ENCODE results near the gene REG1B.

The REG1B gene

DNA sequence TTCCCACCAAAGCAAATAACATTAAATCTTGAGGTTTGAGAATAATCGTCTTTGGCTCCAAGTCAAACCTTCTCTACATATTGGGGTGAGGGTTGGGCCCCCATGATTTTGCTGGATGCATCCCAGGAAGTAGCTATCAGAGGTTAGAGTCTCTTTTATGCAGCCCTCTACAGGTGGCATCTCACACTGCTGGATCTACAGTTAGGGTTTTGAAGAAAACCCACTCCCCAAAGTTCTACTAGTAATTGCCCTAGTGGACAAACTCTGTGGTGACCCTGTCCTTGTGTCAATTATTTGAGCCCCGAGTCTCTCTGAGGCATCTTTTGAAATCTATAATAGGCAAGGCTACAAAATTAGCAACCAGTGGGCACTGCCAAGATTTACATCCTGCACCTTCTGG lies 17.5 kb upstream of the REG1B start:
- DNase-seq (ENCODE audit: low read depth): no peak
- H3K4me3 ChIP-seq (ENCODE audit: control insufficient read depth, low read depth, low read length): no peak overlapping the region
- TF ChIP-seq, protein P1, sequence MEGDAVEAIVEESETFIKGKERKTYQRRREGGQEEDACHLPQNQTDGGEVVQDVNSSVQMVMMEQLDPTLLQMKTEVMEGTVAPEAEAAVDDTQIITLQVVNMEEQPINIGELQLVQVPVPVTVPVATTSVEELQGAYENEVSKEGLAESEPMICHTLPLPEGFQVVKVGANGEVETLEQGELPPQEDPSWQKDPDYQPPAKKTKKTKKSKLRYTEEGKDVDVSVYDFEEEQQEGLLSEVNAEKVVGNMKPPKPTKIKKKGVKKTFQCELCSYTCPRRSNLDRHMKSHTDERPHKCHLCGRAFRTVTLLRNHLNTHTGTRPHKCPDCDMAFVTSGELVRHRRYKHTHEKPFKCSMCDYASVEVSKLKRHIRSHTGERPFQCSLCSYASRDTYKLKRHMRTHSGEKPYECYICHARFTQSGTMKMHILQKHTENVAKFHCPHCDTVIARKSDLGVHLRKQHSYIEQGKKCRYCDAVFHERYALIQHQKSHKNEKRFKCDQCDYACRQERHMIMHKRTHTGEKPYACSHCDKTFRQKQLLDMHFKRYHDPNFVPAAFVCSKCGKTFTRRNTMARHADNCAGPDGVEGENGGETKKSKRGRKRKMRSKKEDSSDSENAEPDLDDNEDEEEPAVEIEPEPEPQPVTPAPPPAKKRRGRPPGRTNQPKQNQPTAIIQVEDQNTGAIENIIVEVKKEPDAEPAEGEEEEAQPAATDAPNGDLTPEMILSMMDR (conservative IDR thresholded peaks at IDR 0.05; ENCODE audit: control insufficient read depth, insufficient read depth, low read depth, low read length): no peak

DNA sequence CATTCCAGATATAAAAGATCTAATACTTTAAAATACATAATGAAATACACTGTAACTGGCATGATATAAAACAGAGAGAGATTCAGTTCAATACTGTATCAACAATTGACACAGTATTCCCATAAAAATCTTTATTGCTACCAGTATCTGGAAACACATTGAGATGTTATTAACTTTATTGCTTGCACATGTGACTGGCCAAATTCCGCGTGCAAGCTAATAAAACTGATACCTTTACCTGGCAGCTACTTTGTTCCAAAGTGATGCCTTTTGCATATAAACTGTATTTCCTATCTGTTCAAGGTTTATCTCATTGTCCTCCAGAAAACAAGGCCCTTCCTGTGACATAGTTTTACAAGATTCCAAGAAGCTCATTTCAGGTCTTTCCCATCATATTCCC lies 15.4 kb upstream of the REG1B start:
- no peak for DNase-seq (ENCODE audit: low read depth)
- TF ChIP-seq, protein P1 (conservative IDR thresholded peaks at IDR 0.05; ENCODE audit: control insufficient read depth, insufficient read depth, low read depth, low read length): no peak
- no peak overlapping the region for H3K4me3 ChIP-seq (ENCODE audit: control insufficient read depth, low read depth, low read length)

DNA sequence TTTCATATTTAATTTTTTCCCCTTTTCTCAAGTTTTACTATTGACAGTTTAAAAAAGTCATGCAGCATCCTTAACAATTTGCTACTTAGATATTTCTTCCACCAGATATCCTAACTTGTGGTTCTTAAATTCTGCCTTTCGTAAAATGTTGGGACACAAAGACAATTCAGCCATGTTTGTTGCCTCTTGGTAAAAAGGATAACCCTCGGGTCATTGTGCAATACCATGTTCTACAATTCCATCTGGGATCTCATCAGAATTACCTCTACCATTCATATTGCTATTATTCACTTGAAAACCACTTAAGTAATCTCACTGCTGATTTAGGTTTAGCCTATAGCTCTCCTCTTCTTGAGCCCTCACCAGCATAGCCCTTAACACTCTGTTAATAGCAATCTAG lies 13.2 kb upstream of the REG1B start:
- DNase-seq (ENCODE audit: low read depth): no peak
- TF ChIP-seq, protein P1 (conservative IDR thresholded peaks at IDR 0.05; ENCODE audit: control insufficient read depth, insufficient read depth, low read depth, low read length): no peak
- H3K4me3 ChIP-seq (ENCODE audit: control insufficient read depth, low read depth, low read length): no peak overlapping the region

DNA sequence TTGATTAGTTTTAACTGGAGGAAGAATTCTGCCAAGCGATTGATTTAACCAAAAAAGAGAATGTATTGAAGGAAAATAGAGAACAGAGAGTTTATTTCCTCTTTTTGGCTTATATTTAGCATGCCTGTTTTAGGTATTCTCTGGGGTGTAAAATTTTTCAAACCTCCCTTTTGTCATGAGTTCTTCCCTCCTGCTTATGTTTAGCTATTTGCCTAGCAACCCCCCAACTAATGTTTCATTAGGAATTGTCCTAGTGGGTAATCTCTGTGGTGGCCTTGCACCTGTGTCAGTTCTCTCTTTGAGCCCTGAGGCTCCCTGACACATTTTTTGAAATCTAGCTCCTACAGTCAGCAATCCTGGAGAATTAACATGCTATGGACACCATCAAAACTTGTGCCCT lies 12.5 kb upstream of the REG1B start:
- no peak for DNase-seq (ENCODE audit: low read depth)
- no peak overlapping the region for H3K4me3 ChIP-seq (ENCODE audit: control insufficient read depth, low read depth, low read length)
- TF ChIP-seq, protein P1 (conservative IDR thresholded peaks at IDR 0.05; ENCODE audit: control insufficient read depth, insufficient read depth, low read depth, low read length): no peak

DNA sequence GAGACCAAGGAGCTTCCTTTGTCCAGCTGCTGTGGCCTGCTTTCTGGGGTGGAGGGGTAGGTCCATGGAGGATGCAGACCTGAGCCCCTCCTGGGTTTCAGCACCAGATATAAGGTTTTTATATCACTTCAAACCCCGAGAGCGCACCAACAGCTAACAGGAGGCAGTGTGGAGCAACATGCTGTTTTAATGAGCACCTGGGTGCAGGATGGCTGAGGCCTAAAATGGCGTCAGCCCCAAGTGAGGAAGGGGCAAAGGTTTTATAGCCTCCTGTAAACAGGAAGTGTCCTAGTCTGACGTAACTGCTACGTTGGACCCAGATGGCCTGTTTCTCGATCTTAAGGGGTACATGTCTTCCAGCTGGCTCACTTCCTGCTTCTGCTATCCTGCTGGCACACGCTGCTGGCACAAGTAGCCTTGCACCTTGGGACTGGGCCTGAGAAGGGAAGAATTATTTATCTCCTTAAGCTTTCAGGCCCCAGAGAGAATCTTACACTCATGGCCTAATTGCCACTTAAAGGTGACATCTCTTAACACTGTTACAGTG lies 11.4 kb upstream of the REG1B start:
- H3K4me3 ChIP-seq (ENCODE audit: control insufficient read depth, low read depth, low read length): no peak overlapping the region
- TF ChIP-seq, protein P1 (conservative IDR thresholded peaks at IDR 0.05; ENCODE audit: control insufficient read depth, insufficient read depth, low read depth, low read length): no peak
- no peak for DNase-seq (ENCODE audit: low read depth)

DNA sequence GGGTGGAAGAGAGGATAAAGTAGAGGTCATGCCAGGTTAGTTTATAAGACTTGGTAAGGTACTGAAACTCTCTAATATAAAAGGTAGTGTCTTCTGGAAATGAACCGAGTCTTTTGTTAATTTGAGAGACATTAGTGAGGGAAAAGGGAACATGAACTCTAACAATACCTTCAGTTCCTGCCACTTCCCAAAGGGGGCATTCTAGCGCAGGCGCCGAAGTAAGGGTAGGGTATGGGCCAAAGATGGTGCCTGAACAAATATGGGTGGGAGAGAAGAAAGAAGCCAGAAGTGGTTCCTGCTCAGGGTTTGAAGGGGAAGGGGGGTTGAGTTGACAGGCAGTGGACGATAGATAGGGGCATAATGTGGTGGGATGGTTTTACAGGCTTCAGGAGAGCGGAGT lies 10.1 kb upstream of the REG1B start:
- H3K4me3 ChIP-seq (ENCODE audit: control insufficient read depth, low read depth, low read length): no peak overlapping the region
- no peak for DNase-seq (ENCODE audit: low read depth)
- TF ChIP-seq, protein P1 (conservative IDR thresholded peaks at IDR 0.05; ENCODE audit: control insufficient read depth, insufficient read depth, low read depth, low read length): no peak

DNA sequence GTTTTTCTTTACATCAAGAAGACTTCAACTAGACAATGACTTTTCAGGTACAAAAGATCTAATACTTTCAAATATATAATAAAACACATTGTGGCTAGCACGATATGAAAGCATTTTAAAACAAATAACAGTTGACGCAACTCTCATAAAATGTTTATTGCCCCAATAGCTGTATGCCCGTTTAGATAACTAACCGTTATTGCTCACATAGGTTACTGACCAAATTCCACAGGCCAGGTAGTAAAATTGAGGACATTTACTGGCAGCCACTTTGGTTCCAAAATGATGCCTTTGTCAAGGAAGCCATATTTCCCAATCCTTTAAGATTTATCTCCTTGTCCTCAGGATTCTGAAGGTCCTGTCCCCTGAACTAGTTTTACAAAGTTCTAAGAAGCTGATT lies 2.9 kb upstream of the REG1B start:
- no peak for DNase-seq (ENCODE audit: low read depth)
- no peak overlapping the region for H3K4me3 ChIP-seq (ENCODE audit: control insufficient read depth, low read depth, low read length)
- TF ChIP-seq, protein P1 (conservative IDR thresholded peaks at IDR 0.05; ENCODE audit: control insufficient read depth, insufficient read depth, low read depth, low read length): no peak
